ENCODE results near the gene SEMA6B.

DNA sequence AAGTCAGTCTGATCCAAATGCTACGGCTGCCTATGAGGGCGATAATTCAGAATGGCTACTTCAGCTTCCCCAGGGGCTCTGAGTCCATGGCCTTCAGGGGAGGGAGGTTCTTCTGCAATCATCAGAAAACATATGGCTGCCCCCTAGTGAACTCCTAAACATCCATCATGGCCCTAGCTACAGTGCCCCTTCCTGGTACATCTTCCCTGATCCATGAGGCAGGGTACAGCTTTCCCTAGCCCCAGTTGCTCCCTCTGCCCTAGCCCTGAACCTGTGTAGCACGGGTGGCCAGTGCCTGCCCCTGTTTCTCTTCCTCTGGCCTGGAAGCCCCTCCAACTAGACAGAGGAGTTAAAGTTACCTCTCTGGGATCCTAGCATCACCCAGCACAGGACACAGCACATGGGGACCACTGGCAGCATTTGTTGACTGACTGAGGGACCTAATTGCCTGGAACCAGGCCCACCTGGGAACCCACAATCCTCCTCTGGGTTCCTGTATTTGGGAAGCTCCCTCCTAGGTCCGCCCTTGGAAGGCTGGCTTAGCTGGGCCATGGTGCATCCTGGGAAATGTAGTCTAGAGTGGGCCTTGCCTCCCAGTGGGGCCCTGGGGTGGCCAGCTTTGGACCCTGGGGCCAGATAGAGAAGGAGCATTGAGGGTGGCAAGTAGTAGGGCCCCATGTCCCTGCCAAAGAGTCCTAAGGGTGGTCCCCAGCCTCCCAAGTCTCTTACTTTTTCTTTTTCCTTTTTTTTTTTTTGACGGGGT, 17.7 kb upstream of the SEMA6B start:
- TF ChIP-seq, protein P1, sequence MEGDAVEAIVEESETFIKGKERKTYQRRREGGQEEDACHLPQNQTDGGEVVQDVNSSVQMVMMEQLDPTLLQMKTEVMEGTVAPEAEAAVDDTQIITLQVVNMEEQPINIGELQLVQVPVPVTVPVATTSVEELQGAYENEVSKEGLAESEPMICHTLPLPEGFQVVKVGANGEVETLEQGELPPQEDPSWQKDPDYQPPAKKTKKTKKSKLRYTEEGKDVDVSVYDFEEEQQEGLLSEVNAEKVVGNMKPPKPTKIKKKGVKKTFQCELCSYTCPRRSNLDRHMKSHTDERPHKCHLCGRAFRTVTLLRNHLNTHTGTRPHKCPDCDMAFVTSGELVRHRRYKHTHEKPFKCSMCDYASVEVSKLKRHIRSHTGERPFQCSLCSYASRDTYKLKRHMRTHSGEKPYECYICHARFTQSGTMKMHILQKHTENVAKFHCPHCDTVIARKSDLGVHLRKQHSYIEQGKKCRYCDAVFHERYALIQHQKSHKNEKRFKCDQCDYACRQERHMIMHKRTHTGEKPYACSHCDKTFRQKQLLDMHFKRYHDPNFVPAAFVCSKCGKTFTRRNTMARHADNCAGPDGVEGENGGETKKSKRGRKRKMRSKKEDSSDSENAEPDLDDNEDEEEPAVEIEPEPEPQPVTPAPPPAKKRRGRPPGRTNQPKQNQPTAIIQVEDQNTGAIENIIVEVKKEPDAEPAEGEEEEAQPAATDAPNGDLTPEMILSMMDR (IDR thresholded peaks at IDR 0.05): no peak
- no peak for TF ChIP-seq EZH2 (IDR thresholded peaks at IDR 0.05; ENCODE audit: borderline replicate concordance, insufficient read depth, low read depth, low read length, poor library complexity, severe bottlenecking)

All from B cell (primary cell).